Smooth muscle cell (in vitro differentiated cells): ENCODE measurements around the gene LRRC49. TPM values are rescaled to one million over a fixed set of nuclear protein-coding genes. Genes with fewer than 3 reads are reported as not detected.

ENCODE experiments used
- DNase-seq: peaks from one replicate; lab custom pipeline; 2025; ENCODE audit not compliant: unreplicated experiment; lab: John Stamatoyannopoulos, UW
- H2AFZ ChIP-seq: fragments of 200-600 bp; sonication (generic); 2 replicates; pipeline ENCODE4 v1.6.0; 2016; ENCODE audit warnings: antibody characterized with exemption, low read depth, mild to moderate bottlenecking
- H3F3A ChIP-seq: fragments of 200-600 bp; sonication (generic); 2 replicates; pipeline ENCODE4 v1.6.0; 2017; ENCODE audit warnings: antibody characterized with exemption, low read depth
- H3K27ac ChIP-seq: fragments of 200-600 bp; sonication (generic); 2 replicates; pipeline ENCODE4 v1.5.1; 2016; ENCODE audit warnings: low read depth, mild to moderate bottlenecking
- H3K27me3 ChIP-seq: fragments of 200-600 bp; sonication (generic); 2 replicates; pipeline ENCODE4 v1.6.1; 2016; ENCODE audit warnings: low read depth, mild to moderate bottlenecking
- H3K36me3 ChIP-seq: fragments of 200-600 bp; sonication (generic); 2 replicates; pipeline ENCODE4 v1.5.1; 2016; ENCODE audit warnings: low read depth
- H3K4me1 ChIP-seq: fragments of 200-600 bp; sonication (generic); 2 replicates; pipeline ENCODE4 v1.5.1; 2016; ENCODE audit warnings: low read depth
- H3K4me2 ChIP-seq: fragments of 200-600 bp; sonication (generic); 2 replicates; pipeline ENCODE4 v1.6.0; 2016; ENCODE audit warnings: mild to moderate bottlenecking
- H3K4me3 ChIP-seq: fragments of 200-600 bp; sonication (generic); 2 replicates; pipeline ENCODE4 v1.5.1; 2016; ENCODE audit warnings: mild to moderate bottlenecking
- H3K79me2 ChIP-seq: fragments of 200-600 bp; sonication (generic); 2 replicates; pipeline ENCODE4 v1.6.0; 2016; ENCODE audit warnings: low read depth, mild to moderate bottlenecking
- H3K9ac ChIP-seq: fragments of 200-600 bp; sonication (generic); 2 replicates; pipeline ENCODE4 v1.6.0; 2016; ENCODE audit warnings: low read depth
- H3K9me3 ChIP-seq: fragments of 200-600 bp; sonication (generic); replicated peaks from 2 replicates; pipeline ENCODE4 v1.5.1; 2016; ENCODE audit warnings: low read depth
- H4K20me1 ChIP-seq: fragments of 200-600 bp; sonication (generic); 2 replicates; pipeline ENCODE4 v1.6.0; 2016; ENCODE audit warnings: low read depth
- CTCF ChIP-seq: fragments of 200-600 bp; sonication (generic); IDR thresholded peaks from 2 replicates; pipeline ENCODE4 v1.5.1; 2017; ENCODE audit warnings: borderline replicate concordance, mild to moderate bottlenecking, antibody characterized with exemption; ENCODE audit not compliant: insufficient read depth, poor library complexity, severe bottlenecking
- WGBS: methylation state at CpG from one replicate; pipeline ENCODE4 v1.1.7; 2016; ENCODE audit warnings: low lambda C conversion rate; 5-methylcytosine and 5-hydroxymethylcytosine counted together
- polyA plus RNA-seq: library from polyadenylated mRNA; unstranded; fragments of >200 nt; fragmentation: Nextera tagmentation; extraction: Ambion mirVana; gene quantifications from 2 replicates; pipeline ENCODE4 v1.2.1, GENCODE V29; 2016
- total RNA-seq: library from RNA; depleted of rRNA; stranded (reverse); fragments of >200 nt; gene quantifications from 2 replicates; pipeline ENCODE4 v1.2.3, GENCODE V29; 2014

The LRRC49 gene
- total and polyA plus RNA-seq, 2 experiments from 2014 or later, result 3.1 to 8.3 TPM

GRCh38 chr15:70876683-70877082 lies 15.9 kb upstream of the LRRC49 start:
- Histone ChIP-seq H4K20me1 (no peaks in the 10 kb centered on the region), H3K4me1 (no peaks in the 10 kb centered on the region), H2AFZ (no peak overlapping the region), H3K27ac (no peak overlapping the region), H3K79me2 (no peaks in the 10 kb centered on the region), H3F3A (no peaks in the 10 kb centered on the region), H3K36me3 (no peaks in the 10 kb centered on the region), H3K4me2 (no peak overlapping the region), H3K9ac (no peak overlapping the region), H3K4me3 (no peak overlapping the region), H3K27me3 (no peaks in the 10 kb centered on the region), H3K9me3 (no peaks in the 10 kb centered on the region)
- DNase-seq, result no peak
- 89% methylated on average over 2 of the region's 2 CpGs for WGBS
- TF ChIP-seq CTCF, result no peak

- Histone ChIP-seq H3K9me3 (no peaks in the 10 kb centered on the region), H3K4me2 (no peak overlapping the region), H3K4me1 (no peaks in the 10 kb centered on the region), H3F3A (no peaks in the 10 kb centered on the region), H2AFZ (no peak overlapping the region), H3K27me3 (no peaks in the 10 kb centered on the region), H3K27ac (no peak overlapping the region), H3K36me3 (no peaks in the 10 kb centered on the region), H3K79me2 (no peaks in the 10 kb centered on the region), H4K20me1 (no peaks in the 10 kb centered on the region), H3K9ac (no peak overlapping the region), H3K4me3 (no peak overlapping the region)
- no peak for DNase-seq
- no peak for TF ChIP-seq CTCF
- WGBS, result 60% methylated on average over 2 of the region's 2 CpGs
Observed at GRCh38 chr15:70879401-70879800, 13.2 kb upstream of the LRRC49 start.

GRCh38 chr15:70880781-70881180 lies 11.8 kb upstream of the LRRC49 start:
- WGBS, result 61% methylated on average over 2 of the region's 2 CpGs

More at GRCh38 chr15:70880781-70881180, 11.8 kb upstream of the LRRC49 start:
- Histone ChIP-seq H4K20me1 (no peaks in the 10 kb centered on the region), H3K9ac (no peak overlapping the region), H3K79me2 (no peaks in the 10 kb centered on the region), H3F3A (no peaks in the 10 kb centered on the region), H3K27me3 (no peaks in the 10 kb centered on the region), H3K4me3 (no peak overlapping the region), H3K4me1 (no peaks in the 10 kb centered on the region), H3K27ac (no peak overlapping the region), H3K4me2 (no peak overlapping the region), H2AFZ (no peak overlapping the region), H3K36me3 (no peaks in the 10 kb centered on the region), H3K9me3 (no peaks in the 10 kb centered on the region)
- no peak for DNase-seq
- TF ChIP-seq CTCF, result no peak
